ENCODE data around the gene RRAS2. TPM values are rescaled to one million over a fixed set of nuclear protein-coding genes. Genes with fewer than 3 reads are reported as not detected.
"Not testable (repeated sequence)": the region's sequence is repeated elsewhere in the genome, so short reads cannot be mapped to it uniquely, and the experiment has no call there.

The RRAS2 gene
- total and polyA plus RNA-seq, 9 of the 15 experiments (the other 6 are each of a cell fraction or from before 2014, with no cell fraction given), result 9.4 to 47.5 (median 37.6) TPM

DNA sequence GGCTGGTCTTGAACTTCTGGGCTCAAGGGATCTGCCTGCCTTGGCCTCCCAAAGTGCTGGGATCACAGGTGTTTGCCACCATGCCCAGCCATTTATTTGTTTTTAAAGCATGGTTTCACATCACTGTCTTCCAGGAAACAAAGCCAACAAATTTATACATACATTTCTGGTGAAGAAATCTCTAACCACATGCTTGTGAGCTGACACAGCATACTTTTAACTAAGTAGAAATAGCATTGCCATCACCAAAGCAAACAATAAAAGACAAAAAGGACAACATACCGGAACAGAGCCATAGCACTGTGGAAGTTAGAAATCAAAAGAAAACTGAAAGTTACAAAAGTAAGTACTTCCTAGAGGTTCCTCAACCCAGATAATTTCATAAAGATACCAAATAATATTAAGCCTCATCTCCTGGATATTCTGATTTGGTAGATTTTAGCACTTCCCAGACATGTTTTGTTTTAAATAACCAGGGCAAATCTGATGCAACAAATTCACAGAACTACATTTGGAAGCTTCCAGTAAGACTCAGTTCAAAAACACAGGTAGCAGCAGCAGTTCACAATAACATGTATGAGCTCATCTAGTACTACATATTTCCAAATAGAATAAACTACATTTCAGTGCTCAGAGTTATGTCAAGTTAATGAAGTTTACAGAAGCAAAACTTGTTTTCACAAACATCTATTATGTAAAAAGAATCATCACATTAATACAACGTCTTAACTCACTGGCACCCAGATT is 70.6 kb downstream of the RRAS2 start (continued):
- TF ChIP-seq, protein P1, sequence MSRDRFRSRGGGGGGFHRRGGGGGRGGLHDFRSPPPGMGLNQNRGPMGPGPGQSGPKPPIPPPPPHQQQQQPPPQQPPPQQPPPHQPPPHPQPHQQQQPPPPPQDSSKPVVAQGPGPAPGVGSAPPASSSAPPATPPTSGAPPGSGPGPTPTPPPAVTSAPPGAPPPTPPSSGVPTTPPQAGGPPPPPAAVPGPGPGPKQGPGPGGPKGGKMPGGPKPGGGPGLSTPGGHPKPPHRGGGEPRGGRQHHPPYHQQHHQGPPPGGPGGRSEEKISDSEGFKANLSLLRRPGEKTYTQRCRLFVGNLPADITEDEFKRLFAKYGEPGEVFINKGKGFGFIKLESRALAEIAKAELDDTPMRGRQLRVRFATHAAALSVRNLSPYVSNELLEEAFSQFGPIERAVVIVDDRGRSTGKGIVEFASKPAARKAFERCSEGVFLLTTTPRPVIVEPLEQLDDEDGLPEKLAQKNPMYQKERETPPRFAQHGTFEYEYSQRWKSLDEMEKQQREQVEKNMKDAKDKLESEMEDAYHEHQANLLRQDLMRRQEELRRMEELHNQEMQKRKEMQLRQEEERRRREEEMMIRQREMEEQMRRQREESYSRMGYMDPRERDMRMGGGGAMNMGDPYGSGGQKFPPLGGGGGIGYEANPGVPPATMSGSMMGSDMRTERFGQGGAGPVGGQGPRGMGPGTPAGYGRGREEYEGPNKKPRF (IDR thresholded peaks at IDR 0.05; ENCODE audit: low read depth, low read length), result no peak
- TF ChIP-seq TCFL5 (CRISPR knock-in tag; conservative IDR thresholded peaks at IDR 0.05), result no peak
- TF ChIP-seq, protein P2, sequence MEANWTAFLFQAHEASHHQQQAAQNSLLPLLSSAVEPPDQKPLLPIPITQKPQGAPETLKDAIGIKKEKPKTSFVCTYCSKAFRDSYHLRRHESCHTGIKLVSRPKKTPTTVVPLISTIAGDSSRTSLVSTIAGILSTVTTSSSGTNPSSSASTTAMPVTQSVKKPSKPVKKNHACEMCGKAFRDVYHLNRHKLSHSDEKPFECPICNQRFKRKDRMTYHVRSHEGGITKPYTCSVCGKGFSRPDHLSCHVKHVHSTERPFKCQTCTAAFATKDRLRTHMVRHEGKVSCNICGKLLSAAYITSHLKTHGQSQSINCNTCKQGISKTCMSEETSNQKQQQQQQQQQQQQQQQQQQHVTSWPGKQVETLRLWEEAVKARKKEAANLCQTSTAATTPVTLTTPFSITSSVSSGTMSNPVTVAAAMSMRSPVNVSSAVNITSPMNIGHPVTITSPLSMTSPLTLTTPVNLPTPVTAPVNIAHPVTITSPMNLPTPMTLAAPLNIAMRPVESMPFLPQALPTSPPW (CRISPR knock-in tag; IDR thresholded peaks at IDR 0.05), result no peak
- no peak for TF ChIP-seq SP2 (IDR thresholded peaks at IDR 0.05; ENCODE audit: extremely low read depth, low read depth, low read length, poor library complexity, severe bottlenecking)
- TF ChIP-seq, protein P3, sequence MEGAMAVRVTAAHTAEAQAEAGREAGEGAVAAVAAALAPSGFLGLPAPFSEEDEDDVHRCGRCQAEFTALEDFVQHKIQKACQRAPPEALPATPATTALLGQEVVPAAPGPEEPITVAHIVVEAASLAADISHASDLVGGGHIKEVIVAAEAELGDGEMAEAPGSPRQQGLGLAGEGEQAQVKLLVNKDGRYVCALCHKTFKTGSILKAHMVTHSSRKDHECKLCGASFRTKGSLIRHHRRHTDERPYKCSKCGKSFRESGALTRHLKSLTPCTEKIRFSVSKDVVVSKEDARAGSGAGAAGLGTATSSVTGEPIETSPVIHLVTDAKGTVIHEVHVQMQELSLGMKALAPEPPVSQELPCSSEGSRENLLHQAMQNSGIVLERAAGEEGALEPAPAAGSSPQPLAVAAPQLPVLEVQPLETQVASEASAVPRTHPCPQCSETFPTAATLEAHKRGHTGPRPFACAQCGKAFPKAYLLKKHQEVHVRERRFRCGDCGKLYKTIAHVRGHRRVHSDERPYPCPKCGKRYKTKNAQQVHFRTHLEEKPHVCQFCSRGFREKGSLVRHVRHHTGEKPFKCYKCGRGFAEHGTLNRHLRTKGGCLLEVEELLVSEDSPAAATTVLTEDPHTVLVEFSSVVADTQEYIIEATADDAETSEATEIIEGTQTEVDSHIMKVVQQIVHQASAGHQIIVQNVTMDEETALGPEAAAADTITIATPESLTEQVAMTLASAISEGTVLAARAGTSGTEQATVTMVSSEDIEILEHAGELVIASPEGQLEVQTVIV (CRISPR knock-in tag; IDR thresholded peaks at IDR 0.05; ENCODE audit: borderline replicate concordance), result no peak

DNA sequence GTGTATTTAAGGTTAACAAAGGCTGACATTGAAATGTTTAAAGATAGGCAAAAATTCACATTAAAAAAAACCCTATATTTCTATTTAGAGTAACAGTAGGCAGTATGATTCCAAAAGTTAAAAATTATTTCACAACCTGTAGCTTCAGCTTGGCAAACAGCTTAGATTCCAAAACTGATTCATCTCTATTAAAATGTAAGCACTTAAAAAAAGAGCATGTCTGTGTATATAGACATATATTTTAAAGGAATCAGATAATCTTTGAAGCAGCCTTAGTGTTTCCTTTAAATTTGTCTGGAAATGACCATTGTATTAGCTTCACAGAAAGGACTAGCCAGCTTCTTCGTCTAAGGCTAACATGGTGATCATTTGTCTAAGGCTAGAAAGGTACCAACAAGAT is 80.1 kb downstream of the RRAS2 start:
- H3K9me3 ChIP-seq (replicated peaks; ENCODE audit: control insufficient read depth, insufficient read depth, low read depth, low read length); H3K4me3 ChIP-seq; H3K36me3 ChIP-seq (ENCODE audit: control insufficient read depth, insufficient read depth, low read length); H3K27me3 ChIP-seq (ENCODE audit: control insufficient read depth in 2 of 2, insufficient read depth in 2 of 2, low read length in 2 of 2); in situ Hi-C loops (cut with MboI); H3K79me2 ChIP-seq (ENCODE audit: control insufficient read depth, insufficient read depth, low read length); H2AFZ ChIP-seq (ENCODE audit: low read depth, low read length); DNase-seq (ENCODE audit: extremely low read depth in 1 of 4, low spot score in 3 of 4); ATAC-seq; H3K9ac ChIP-seq (ENCODE audit: insufficient read depth in 1 of 2, low read depth in 2 of 2, low read length in 2 of 2); H3K27ac ChIP-seq (ENCODE audit: extremely low read depth, low read depth, low read length); CTCF ChIA-PET (ENCODE audit: low intra/inter-chr PET ratio); H3K4me2 ChIP-seq (ENCODE audit: insufficient read depth, low read length); POLR2A ChIA-PET; H4K20me1 ChIP-seq (replicated peaks; ENCODE audit: control insufficient read depth, insufficient read depth, low read length); H3K9me1 ChIP-seq (ENCODE audit: control insufficient read depth, insufficient read depth, low read length); intact Hi-C loops (cut with micrococcal nuclease); H3K4me1 ChIP-seq (replicated peaks in 1 of 2; ENCODE audit: control insufficient read depth in 2 of 2, insufficient read depth in 2 of 2, low read length in 2 of 2): not testable (repeated sequence)
- 100% methylated on average over 1 of the region's 1 CpG for WGBS (ENCODE audit: insufficient coverage, low coverage, missing lambda C conversion rate)
- peak; percentile 65 for FAIRE-seq
- BruUV-seq (replicated peaks), result TSS peak; percentile 47
